Smooth muscle cell (in vitro differentiated cells): Measurements from ENCODE around the gene IL22RA2. TPM values are rescaled to one million over a fixed set of nuclear protein-coding genes. Genes with fewer than 3 reads are reported as not detected.

Source experiments
- DNase-seq: peaks from one replicate; lab custom pipeline; 2025; ENCODE audit not compliant: unreplicated experiment; lab: John Stamatoyannopoulos, UW
- H2AFZ ChIP-seq: fragments of 200-600 bp; sonication (generic); 2 replicates; pipeline ENCODE4 v1.6.0; 2016; ENCODE audit warnings: antibody characterized with exemption, low read depth, mild to moderate bottlenecking
- H3F3A ChIP-seq: fragments of 200-600 bp; sonication (generic); 2 replicates; pipeline ENCODE4 v1.6.0; 2017; ENCODE audit warnings: antibody characterized with exemption, low read depth
- H3K27ac ChIP-seq: fragments of 200-600 bp; sonication (generic); 2 replicates; pipeline ENCODE4 v1.5.1; 2016; ENCODE audit warnings: low read depth, mild to moderate bottlenecking
- H3K27me3 ChIP-seq: fragments of 200-600 bp; sonication (generic); 2 replicates; pipeline ENCODE4 v1.6.1; 2016; ENCODE audit warnings: low read depth, mild to moderate bottlenecking
- H3K36me3 ChIP-seq: fragments of 200-600 bp; sonication (generic); 2 replicates; pipeline ENCODE4 v1.5.1; 2016; ENCODE audit warnings: low read depth
- H3K4me1 ChIP-seq: fragments of 200-600 bp; sonication (generic); 2 replicates; pipeline ENCODE4 v1.5.1; 2016; ENCODE audit warnings: low read depth
- H3K4me2 ChIP-seq: fragments of 200-600 bp; sonication (generic); 2 replicates; pipeline ENCODE4 v1.6.0; 2016; ENCODE audit warnings: mild to moderate bottlenecking
- H3K4me3 ChIP-seq: fragments of 200-600 bp; sonication (generic); 2 replicates; pipeline ENCODE4 v1.5.1; 2016; ENCODE audit warnings: mild to moderate bottlenecking
- H3K79me2 ChIP-seq: fragments of 200-600 bp; sonication (generic); 2 replicates; pipeline ENCODE4 v1.6.0; 2016; ENCODE audit warnings: low read depth, mild to moderate bottlenecking
- H3K9ac ChIP-seq: fragments of 200-600 bp; sonication (generic); 2 replicates; pipeline ENCODE4 v1.6.0; 2016; ENCODE audit warnings: low read depth
- H3K9me3 ChIP-seq: fragments of 200-600 bp; sonication (generic); replicated peaks from 2 replicates; pipeline ENCODE4 v1.5.1; 2016; ENCODE audit warnings: low read depth
- H4K20me1 ChIP-seq: fragments of 200-600 bp; sonication (generic); 2 replicates; pipeline ENCODE4 v1.6.0; 2016; ENCODE audit warnings: low read depth
- WGBS: methylation state at CpG from one replicate; pipeline ENCODE4 v1.1.7; 2016; ENCODE audit warnings: low lambda C conversion rate; 5-methylcytosine and 5-hydroxymethylcytosine counted together
- polyA plus RNA-seq: library from polyadenylated mRNA; unstranded; fragments of >200 nt; fragmentation: Nextera tagmentation; extraction: Ambion mirVana; gene quantifications from 2 replicates; pipeline ENCODE4 v1.2.1, GENCODE V29; 2016
- total RNA-seq: library from RNA; depleted of rRNA; stranded (reverse); fragments of >200 nt; gene quantifications from 2 replicates; pipeline ENCODE4 v1.2.3, GENCODE V29; 2014
- TF ChIP-seq, protein P1 (sequence below): fragments of 200-600 bp; sonication (generic); IDR thresholded peaks from 2 replicates; pipeline ENCODE4 v1.5.1; 2017; ENCODE audit warnings: borderline replicate concordance, mild to moderate bottlenecking, antibody characterized with exemption; ENCODE audit not compliant: insufficient read depth, poor library complexity, severe bottlenecking

IL22RA2 gene
- total and polyA plus RNA-seq, 2 experiments from 2014 or later: not detected

DNA sequence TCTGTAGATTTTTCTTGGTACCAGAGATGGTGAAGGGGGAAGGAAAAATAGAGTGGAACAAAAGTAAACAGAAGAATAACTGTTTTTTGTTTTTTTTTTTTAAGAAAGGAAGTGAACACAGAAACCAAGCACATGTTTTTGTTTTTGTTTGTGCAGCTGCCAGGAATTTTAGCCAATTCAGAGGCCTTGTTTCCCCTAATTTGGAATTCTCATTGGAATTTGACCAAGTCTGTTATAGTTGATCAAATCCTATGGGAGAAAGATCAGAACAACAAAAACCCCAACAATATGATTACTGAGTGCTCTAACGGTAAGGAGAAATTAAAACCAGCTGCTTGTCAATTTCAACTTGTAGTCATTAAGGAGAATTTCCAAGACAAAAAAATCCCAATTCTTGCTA lies 18.2 kb upstream of the IL22RA2 start:
- H2AFZ ChIP-seq: no peak overlapping the region
- TF ChIP-seq, protein P1, sequence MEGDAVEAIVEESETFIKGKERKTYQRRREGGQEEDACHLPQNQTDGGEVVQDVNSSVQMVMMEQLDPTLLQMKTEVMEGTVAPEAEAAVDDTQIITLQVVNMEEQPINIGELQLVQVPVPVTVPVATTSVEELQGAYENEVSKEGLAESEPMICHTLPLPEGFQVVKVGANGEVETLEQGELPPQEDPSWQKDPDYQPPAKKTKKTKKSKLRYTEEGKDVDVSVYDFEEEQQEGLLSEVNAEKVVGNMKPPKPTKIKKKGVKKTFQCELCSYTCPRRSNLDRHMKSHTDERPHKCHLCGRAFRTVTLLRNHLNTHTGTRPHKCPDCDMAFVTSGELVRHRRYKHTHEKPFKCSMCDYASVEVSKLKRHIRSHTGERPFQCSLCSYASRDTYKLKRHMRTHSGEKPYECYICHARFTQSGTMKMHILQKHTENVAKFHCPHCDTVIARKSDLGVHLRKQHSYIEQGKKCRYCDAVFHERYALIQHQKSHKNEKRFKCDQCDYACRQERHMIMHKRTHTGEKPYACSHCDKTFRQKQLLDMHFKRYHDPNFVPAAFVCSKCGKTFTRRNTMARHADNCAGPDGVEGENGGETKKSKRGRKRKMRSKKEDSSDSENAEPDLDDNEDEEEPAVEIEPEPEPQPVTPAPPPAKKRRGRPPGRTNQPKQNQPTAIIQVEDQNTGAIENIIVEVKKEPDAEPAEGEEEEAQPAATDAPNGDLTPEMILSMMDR: no peak
- H3K27ac ChIP-seq: no peak overlapping the region
- H3K9ac ChIP-seq: no peak overlapping the region
- no peaks in the 10 kb centered on the region for H3K27me3 ChIP-seq
- DNase-seq: no peak
- H3K4me3 ChIP-seq: no peak overlapping the region
- WGBS: 94% methylated on average over 1 of the region's 1 CpG
- H3K4me1 ChIP-seq: no peaks in the 10 kb centered on the region
- H3K79me2 ChIP-seq: no peaks in the 10 kb centered on the region
- H3K9me3 ChIP-seq: peaks cover 4% of the 10 kb centered on the region
- H3K4me2 ChIP-seq: no peak overlapping the region
- no peaks in the 10 kb centered on the region for H4K20me1 ChIP-seq
- H3K36me3 ChIP-seq: no peaks in the 10 kb centered on the region
- no peaks in the 10 kb centered on the region for H3F3A ChIP-seq

DNA sequence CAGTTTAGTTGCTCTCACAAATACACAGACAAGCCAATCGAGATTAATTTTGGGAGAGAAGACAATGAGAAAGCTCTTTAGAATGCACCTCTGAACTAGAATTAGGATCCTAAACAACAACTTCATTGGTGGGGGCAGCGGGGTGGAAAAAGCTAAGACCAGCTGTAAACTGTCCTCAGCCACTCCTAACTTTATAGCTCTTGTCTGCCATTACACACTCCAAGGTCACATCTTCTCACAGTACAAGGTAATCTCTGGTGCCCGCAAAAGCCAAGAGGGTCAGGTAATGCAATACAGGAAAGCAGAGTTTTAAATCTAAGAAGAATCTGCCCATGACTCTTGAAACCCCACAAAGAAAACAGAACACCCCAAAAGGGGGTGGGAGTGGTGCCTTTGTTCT lies 17.8 kb upstream of the IL22RA2 start:
- no peak overlapping the region for H3K4me3 ChIP-seq
- H3K27me3 ChIP-seq: no peaks in the 10 kb centered on the region
- H3F3A ChIP-seq: no peaks in the 10 kb centered on the region
- no peak for DNase-seq
- H3K4me2 ChIP-seq: no peak overlapping the region
- H3K4me1 ChIP-seq: no peaks in the 10 kb centered on the region
- H3K9me3 ChIP-seq: peaks cover 4% of the 10 kb centered on the region
- H4K20me1 ChIP-seq: no peaks in the 10 kb centered on the region
- no peak overlapping the region for H3K27ac ChIP-seq
- no peak overlapping the region for H3K9ac ChIP-seq
- 82% methylated on average over 3 of the region's 3 CpGs for WGBS
- TF ChIP-seq, protein P1: no peak
- no peak overlapping the region for H2AFZ ChIP-seq
- no peaks in the 10 kb centered on the region for H3K36me3 ChIP-seq
- H3K79me2 ChIP-seq: no peaks in the 10 kb centered on the region

DNA sequence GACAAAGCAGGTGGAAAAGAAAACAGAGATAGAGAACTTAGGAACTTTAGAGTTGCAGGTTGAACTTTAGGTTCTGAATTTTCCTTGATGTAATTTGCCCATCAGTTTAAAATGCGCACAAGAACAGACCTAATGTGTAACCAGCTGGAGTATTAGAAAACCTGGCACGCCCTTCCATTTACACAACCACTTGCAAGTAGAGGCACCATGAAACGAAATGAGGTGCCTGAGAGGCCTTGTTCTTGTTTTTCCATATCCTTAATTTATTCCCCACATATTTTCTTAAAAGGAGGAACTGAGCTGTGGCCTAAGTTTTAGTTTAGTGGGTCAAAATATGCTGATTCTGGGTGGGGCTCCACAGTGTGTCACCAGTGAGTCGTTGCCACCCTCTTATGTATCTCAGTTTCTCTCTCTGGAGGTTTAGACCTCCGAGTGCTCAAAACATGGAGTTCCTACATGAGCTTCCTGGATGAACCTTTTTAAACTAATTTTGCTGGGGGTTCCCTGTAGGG lies 17.2 kb upstream of the IL22RA2 start:
- H3K27ac ChIP-seq: no peak overlapping the region
- H2AFZ ChIP-seq: no peak overlapping the region
- TF ChIP-seq, protein P1: no peak
- no peaks in the 10 kb centered on the region for H3K27me3 ChIP-seq
- H3K79me2 ChIP-seq: no peaks in the 10 kb centered on the region
- no peaks in the 10 kb centered on the region for H3F3A ChIP-seq
- H4K20me1 ChIP-seq: no peaks in the 10 kb centered on the region
- 88% methylated on average over 5 of the region's 5 CpGs for WGBS
- H3K4me2 ChIP-seq: no peak overlapping the region
- no peaks in the 10 kb centered on the region for H3K4me1 ChIP-seq
- no peaks in the 10 kb centered on the region for H3K36me3 ChIP-seq
- H3K9me3 ChIP-seq: peaks cover 4% of the 10 kb centered on the region
- no peak for DNase-seq
- H3K4me3 ChIP-seq: no peak overlapping the region
- H3K9ac ChIP-seq: no peak overlapping the region

DNA sequence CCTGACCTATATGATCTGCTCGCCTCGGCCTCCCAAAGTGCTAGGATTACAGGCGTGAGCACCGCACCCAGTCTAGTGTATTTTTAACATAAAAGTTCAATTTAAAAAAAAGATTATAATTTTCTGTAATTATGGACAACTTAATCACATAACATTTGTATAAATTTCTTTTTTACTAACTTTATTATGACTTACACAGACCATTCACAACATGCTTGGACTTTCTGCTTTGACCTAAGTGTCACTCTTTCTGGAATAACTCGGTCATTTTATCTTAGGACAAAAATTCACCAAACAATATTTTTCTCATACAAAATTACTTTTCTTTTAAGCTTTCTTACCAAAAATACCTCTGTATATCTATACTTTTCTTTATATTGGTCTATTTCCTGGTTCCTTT lies 15.4 kb upstream of the IL22RA2 start:
- no peak overlapping the region for H3K4me2 ChIP-seq
- TF ChIP-seq, protein P1: no peak
- H4K20me1 ChIP-seq: no peaks in the 10 kb centered on the region
- no peak overlapping the region for H3K9ac ChIP-seq
- H3F3A ChIP-seq: no peaks in the 10 kb centered on the region
- peaks cover 8% of the 10 kb centered on the region for H3K9me3 ChIP-seq
- no peak overlapping the region for H3K4me3 ChIP-seq
- no peak for DNase-seq
- H3K4me1 ChIP-seq: no peaks in the 10 kb centered on the region
- H3K79me2 ChIP-seq: no peaks in the 10 kb centered on the region
- H3K27me3 ChIP-seq: no peaks in the 10 kb centered on the region
- no peak overlapping the region for H3K27ac ChIP-seq
- no peaks in the 10 kb centered on the region for H3K36me3 ChIP-seq
- no peak overlapping the region for H2AFZ ChIP-seq
- 87% methylated on average over 5 of the region's 5 CpGs for WGBS
